GM10248 (cell line): ENCODE results near the gene NTSR1.
"Not testable (repeated sequence)": the region's sequence is repeated elsewhere in the genome, so short reads cannot be mapped to it uniquely, and the experiment has no call there.

Experiments
- CTCF ChIA-PET: fragments of 300-600 bp; sonication (Branson Sonifier 250); formaldehyde crosslinking; extraction: SDS; loops from one replicate; lab custom pipeline; 2021; ENCODE audit warnings: antibody characterized with exemption; lab: Yijun Ruan, JAX
- POLR2A ChIA-PET: fragments of 350-650 bp; sonication (Branson Sonifier 250); formaldehyde crosslinking; extraction: SDS; loops from one replicate; lab custom pipeline; 2020; ENCODE audit warnings: antibody characterized with exemption; lab: Yijun Ruan, JAX
- DNase-seq: peaks from one replicate; pipeline ENCODE4 v3.0.0; 2012; ENCODE audit errors: extremely low spot score
- TF ChIP-seq, protein P1 (sequence below): IDR thresholded peaks from 2 replicates; pipeline ENCODE4 v1.5.1; 2012; ENCODE audit warnings: mild to moderate bottlenecking, low read depth; ENCODE audit errors: extremely low read depth, missing control alignments, control extremely low read depth

The NTSR1 gene

DNA sequence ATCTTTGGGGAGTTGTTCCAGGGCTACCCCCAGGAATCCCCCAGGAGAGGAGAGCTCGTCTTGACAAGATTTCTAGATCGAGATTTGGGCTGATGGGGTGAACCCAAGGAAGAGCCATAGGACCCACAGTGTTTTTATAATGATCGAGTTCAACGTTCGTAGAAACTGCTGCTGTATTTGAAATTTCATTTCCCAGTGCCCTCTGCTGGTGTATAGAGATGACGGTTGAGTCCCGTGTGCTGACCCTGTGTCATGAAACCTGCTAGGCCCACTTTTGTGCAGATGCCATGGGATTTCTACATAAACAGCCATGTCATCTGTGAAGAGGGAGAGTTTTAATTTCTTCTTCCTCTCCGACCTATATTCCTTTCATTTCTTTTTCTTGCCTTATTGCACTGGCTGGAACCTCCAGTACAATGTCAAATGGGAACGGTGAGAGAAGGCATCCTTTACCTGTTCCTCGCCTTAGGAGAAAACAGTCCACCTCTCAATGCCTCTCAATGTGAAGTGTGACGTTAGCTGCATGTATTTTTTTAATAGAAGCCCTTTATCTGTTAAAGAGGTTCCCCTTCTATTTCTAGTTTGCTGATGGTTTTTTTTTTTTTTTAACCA lies 28.6 kb upstream of the NTSR1 start:
- CTCF ChIA-PET = no interaction called here
- POLR2A ChIA-PET = interaction anchor here (0.6 kb wide), 1 partner anchor 824 kb away, joined by 3 read pairs; no protein-coding TSS in a partner anchor
- DNase-seq = no peak
- TF ChIP-seq, protein P1, sequence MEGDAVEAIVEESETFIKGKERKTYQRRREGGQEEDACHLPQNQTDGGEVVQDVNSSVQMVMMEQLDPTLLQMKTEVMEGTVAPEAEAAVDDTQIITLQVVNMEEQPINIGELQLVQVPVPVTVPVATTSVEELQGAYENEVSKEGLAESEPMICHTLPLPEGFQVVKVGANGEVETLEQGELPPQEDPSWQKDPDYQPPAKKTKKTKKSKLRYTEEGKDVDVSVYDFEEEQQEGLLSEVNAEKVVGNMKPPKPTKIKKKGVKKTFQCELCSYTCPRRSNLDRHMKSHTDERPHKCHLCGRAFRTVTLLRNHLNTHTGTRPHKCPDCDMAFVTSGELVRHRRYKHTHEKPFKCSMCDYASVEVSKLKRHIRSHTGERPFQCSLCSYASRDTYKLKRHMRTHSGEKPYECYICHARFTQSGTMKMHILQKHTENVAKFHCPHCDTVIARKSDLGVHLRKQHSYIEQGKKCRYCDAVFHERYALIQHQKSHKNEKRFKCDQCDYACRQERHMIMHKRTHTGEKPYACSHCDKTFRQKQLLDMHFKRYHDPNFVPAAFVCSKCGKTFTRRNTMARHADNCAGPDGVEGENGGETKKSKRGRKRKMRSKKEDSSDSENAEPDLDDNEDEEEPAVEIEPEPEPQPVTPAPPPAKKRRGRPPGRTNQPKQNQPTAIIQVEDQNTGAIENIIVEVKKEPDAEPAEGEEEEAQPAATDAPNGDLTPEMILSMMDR = no peak

DNA sequence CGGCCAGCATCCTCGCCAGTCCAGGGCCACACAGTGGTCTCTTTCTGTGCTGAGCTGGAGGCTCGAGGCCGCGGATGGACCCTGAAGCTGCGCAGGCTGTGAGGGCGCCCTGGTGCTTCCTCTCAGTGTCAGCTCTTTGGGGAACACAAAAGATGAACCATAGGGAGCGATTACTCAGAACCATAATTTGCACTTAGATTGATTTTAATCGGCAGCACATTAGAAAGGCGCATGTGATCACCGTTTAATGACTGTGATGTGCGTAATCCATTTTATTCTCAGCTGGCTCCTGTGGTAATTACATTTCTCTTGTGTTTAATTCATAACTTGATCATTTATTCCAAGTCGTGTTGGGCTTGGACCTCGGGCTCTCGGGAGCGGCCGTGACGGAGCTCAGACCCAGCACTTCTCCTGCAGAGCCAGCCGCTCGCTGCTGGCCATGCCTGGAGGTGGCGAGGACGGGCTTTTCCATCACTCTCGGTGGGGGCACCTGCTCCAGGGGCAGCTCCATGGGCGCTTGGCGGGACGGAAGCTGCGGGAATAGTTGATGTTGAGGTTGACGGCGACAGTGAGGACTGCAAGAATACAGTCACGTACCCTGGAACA lies 25.6 kb upstream of the NTSR1 start:
- no peak for DNase-seq
- ChIA-PET CTCF (interaction anchor here (0.9 kb wide), 1 partner anchor 125 kb away, joined by 3 read pairs; no protein-coding TSS in a partner anchor), POLR2A (no interaction called here)
- TF ChIP-seq, protein P1 = no peak

DNA sequence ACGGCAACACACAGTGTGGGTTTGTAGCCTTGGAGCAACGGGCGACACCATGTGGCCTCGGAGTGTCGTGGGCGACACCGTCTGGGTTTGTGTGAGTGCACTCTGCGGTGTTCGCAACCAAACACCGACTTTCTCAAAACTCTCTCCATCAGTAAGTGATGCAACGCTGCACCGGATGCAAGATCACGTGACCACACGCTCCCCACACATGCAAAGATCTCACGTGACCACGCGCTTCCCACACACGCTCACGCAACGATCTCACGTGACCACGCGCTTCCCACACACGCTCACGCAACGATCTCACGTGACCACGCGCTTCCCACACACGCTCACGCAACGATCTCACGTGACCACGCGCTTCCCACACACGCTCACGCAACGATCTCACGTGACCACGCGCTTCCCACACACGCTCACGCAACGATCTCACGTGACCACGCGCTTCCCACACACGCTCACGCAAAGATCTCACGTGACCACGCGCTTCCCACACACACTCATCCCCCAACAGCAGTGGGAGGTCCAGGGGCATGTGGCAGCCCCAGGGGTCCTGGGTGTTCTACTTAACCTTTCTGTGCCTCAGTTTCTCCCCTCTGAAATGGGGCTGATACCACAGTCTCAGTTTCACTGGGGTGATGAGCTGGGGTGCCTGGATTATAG lies 24.8 kb upstream of the NTSR1 start:
- POLR2A ChIA-PET, DNase-seq: not testable (repeated sequence)
- CTCF ChIA-PET = interaction anchor here (0.9 kb wide), 1 partner anchor 125 kb away, joined by 3 read pairs; no protein-coding TSS in a partner anchor

DNA sequence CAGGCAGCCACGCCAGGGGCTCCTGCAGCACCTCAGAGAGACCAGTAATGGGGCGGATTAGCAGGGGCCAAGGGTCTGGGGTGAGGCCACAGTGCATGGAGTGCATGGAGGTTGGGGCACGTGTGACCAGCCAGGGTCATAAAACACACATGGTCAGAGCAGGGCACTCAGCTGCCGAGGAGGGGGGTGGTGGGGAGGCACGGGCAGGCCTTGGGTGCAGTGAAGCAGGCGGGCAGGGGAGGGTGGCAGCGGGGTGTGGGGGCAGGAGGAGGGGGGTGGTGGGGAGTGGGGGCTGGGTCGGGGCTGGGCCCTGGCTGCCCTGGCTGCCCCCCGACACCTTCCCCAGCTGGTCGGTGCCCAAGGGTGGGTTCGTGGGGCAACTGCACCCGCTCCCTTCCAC lies 23.7 kb upstream of the NTSR1 start:
- ChIA-PET POLR2A (no interaction called here), CTCF (interaction anchor here (1.8 kb wide), 1 partner anchor 10 kb away, joined by 6 read pairs; no protein-coding TSS in a partner anchor)
- DNase-seq = no peak
- TF ChIP-seq, protein P1 = no peak

DNA sequence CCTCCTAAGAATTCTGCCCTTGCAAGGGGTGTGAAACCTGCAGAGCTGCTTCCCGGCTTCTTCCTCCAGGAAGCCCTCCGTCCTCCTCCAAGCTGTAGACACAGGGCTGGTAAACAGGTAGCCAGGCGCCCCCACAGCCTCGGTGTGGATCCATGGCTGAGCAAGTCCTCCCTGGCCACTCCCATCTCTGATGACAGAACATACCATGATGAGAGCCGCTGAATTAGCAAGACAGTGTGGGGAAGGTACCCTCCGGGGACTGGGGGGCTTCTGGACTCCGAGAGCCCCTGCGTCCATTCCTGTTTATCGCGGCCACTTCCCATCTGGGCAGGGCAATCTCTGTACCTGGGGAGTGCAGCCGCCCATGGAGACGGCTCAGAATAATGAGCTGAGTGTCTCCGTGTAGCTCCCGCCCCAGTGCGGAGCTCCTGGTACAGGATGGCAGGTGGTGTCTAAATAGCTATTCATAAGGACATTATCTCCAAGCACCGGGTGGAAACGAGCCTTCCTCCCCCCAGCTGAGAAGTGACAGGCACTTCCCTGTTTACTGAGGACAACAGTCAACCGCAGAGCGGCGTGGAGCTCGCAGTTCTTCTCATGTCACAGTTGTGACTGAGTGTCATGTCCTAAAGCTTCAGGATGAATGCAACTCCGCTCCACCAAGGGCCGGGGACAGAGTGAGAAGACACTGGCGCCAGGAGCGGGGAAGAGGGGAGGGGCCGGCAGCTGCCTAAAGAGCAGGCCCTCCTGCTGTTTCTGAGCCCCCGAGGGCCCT lies 22.7 kb upstream of the NTSR1 start:
- ChIA-PET POLR2A (interaction anchor here (0.5 kb wide), 1 partner anchor 1588 kb away, joined by 6 read pairs; no protein-coding TSS in a partner anchor), CTCF (interaction anchor here (0.6 to 1.8 kb wide), 8 partner anchors 9 to 123 kb away, joined by 3 to 8 read pairs (median 4); no protein-coding TSS in a partner anchor)
- TF ChIP-seq, protein P1 = no peak
- DNase-seq = no peak

DNA sequence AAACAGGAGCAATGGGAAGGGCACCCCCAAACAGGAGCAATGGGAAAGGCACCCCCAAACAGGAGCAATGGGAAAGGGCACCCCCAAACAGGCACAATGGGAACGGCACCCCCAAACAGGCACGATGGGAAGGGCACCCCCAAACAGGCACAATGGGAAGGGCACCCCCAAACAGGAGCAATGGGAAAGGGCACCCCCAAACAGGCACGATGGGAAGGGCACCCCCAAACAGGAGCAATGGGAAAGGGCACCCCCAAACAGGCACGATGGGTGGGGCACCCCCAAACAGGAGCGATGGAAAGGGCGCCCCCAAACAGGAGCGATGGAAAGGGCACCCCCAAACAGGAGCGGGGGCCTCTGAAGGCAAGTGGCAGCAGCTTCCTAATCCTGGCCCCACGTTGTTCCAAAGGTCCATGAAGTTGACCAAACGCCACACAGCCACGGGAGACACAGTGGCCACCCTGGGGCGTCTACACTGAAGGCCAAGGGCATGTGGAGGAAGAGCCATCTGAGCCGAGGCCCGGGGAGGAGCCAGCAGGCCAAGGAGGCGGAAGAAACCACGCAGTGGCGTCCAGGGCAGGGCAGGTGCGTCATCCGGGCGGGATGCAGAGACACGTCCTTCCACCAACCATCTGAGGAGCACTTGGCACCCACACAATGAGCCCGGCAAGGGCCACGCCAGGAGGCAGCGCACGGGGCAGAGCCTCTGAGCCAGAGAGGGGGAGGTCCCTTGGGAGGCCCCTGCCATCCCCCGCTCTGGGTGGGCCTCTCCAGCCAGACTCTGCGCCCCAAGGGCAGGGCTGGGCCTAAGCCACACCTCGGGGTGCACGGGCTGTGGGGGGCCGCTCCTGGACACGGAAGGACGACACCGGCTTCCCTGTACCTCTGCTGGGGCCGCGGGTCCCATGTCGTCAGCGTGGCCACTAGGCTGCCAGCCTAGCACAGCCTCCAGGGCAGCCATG lies 21.5 kb upstream of the NTSR1 start:
- CTCF ChIA-PET = interaction anchor here (1.3 to 1.8 kb wide), 4 partner anchors 8 to 104 kb away, joined by 3 to 8 read pairs (median 5); no protein-coding TSS in a partner anchor

More for the DNA sequence above, 21.5 kb upstream of the NTSR1 start:
- TF ChIP-seq, protein P1 = no peak
- POLR2A ChIA-PET = no interaction called here
- DNase-seq = no peak
